Measurements from ENCODE around the gene TRIP13.
"Not testable (repeated sequence)": the region's sequence is repeated elsewhere in the genome, so short reads cannot be mapped to it uniquely, and the experiment has no call there.

TRIP13 gene

GRCh38 chr5:892394-893136 is at the start of gene TRIP13, which contains the start of gene BRD9:
TRIP13 (plus strand) TSS chr5:892884; CDS start chr5:892999, 115 bp downstream.
BRD9 (minus strand) TSS chr5:892801; CDS start chr5:892657, 144 bp downstream.
- H3K4me3 ChIP-seq (ENCODE audit: low read length), result peak within 1 kb of the TSS; percentile 91
- no peak for TF ChIP-seq CTCF (conservative IDR thresholded peaks at IDR 0.05; ENCODE audit: low read depth, low read length)
- no peak for DNase-seq (ENCODE audit: low read depth)

- not testable (repeated sequence) for DNase-seq (ENCODE audit: low read depth); H3K4me3 ChIP-seq (ENCODE audit: low read length)
These were observed 49.3 kb upstream of the TRIP13 start for GRCh38 chr5:843371-843770.

GRCh38 chr5:843926-844325 is 48.8 kb upstream of the TRIP13 start:
- not testable (repeated sequence) for DNase-seq (ENCODE audit: low read depth); H3K4me3 ChIP-seq (ENCODE audit: low read length)

GRCh38 chr5:844426-844825 is 48.3 kb upstream of the TRIP13 start:
- DNase-seq (ENCODE audit: low read depth); H3K4me3 ChIP-seq (ENCODE audit: low read length): not testable (repeated sequence)

- not testable (repeated sequence) for DNase-seq (ENCODE audit: low read depth); H3K4me3 ChIP-seq (ENCODE audit: low read length)
These were observed 47.5 kb upstream of the TRIP13 start for GRCh38 chr5:845031-845675.

- not testable (repeated sequence) for H3K4me3 ChIP-seq (ENCODE audit: low read length); DNase-seq (ENCODE audit: low read depth)
These were observed 46.7 kb upstream of the TRIP13 start for GRCh38 chr5:845676-846601.

GRCh38 chr5:846602-847091 is 46.0 kb upstream of the TRIP13 start:
- DNase-seq (ENCODE audit: low read depth); H3K4me3 ChIP-seq (ENCODE audit: low read length): not testable (repeated sequence)

- DNase-seq (ENCODE audit: low read depth), result not testable (repeated sequence)
These were observed 45.5 kb upstream of the TRIP13 start for GRCh38 chr5:847212-847611.

GRCh38 chr5:847736-848135 is 44.9 kb upstream of the TRIP13 start:
- DNase-seq (ENCODE audit: low read depth); H3K4me3 ChIP-seq (ENCODE audit: low read length): not testable (repeated sequence)

More at GRCh38 chr5:847212-847611, 45.5 kb upstream of the TRIP13 start:
- H3K4me3 ChIP-seq (ENCODE audit: low read length), result not testable (repeated sequence)

- no peak for DNase-seq (ENCODE audit: low read depth)
- no peak overlapping the region for H3K4me3 ChIP-seq (ENCODE audit: low read length)
- TF ChIP-seq CTCF (conservative IDR thresholded peaks at IDR 0.05; ENCODE audit: low read depth, low read length), result no peak
These were observed 44.0 kb upstream of the TRIP13 start for GRCh38 chr5:848671-849111.

- H3K4me3 ChIP-seq (ENCODE audit: low read length), result no peak overlapping the region
- DNase-seq (ENCODE audit: low read depth), result no peak
- TF ChIP-seq CTCF (conservative IDR thresholded peaks at IDR 0.05; ENCODE audit: low read depth, low read length), result no peak
These were observed 42.9 kb upstream of the TRIP13 start for GRCh38 chr5:849651-850301.
